H1 (cell line): Measurements from ENCODE around the gene SNAP29.

Source experiments
- CEBPB ChIP-seq: IDR thresholded peaks from 2 replicates; pipeline ENCODE4 v1.6.1; 2012; ENCODE audit warnings: low read depth, low read length
- CHD1 ChIP-seq: IDR thresholded peaks from 2 replicates; pipeline ENCODE4 v1.6.1; 2012; ENCODE audit warnings: low read depth, low read length, improper control_type of control experiment
- EZH2 ChIP-seq: fragments of 200-600 bp; sonication (generic); IDR thresholded peaks from 2 replicates; pipeline ENCODE4 v1.7.1; 2012; ENCODE audit warnings: low read depth, mild to moderate bottlenecking, moderate library complexity, low read length, inconsistent platforms; ENCODE audit not compliant: severe bottlenecking
- POLR2AphosphoS5 ChIP-seq: IDR thresholded peaks from 2 replicates; pipeline ENCODE4 v1.6.1; 2011; ENCODE audit warnings: low read depth, low read length
- TAF1 ChIP-seq: IDR thresholded peaks from 2 replicates; pipeline ENCODE4 v1.6.1; 2011; ENCODE audit warnings: mild to moderate bottlenecking, low read depth, low read length
- TBP ChIP-seq: IDR thresholded peaks from 2 replicates; pipeline ENCODE4 v1.6.1; 2011; ENCODE audit warnings: low read depth, low read length, improper control_type of control experiment
- TF ChIP-seq, protein P1 (sequence below), 3 experiments: IDR thresholded peaks; 1 replicate in 2 of 3; 2 replicates in 1 of 3; pipeline versions ENCODE4 v1.5.1 to v1.6.1; 2011; ENCODE audit warnings: low read length in 3 of 3, mild to moderate bottlenecking in 3 of 3, inconsistent platforms in 2 of 3, low read depth in 1 of 3, moderate library complexity in 1 of 3; ENCODE audit not compliant: insufficient read depth in 1 of 3; ENCODE audit errors: control extremely low read depth in 1 of 3

DNA sequence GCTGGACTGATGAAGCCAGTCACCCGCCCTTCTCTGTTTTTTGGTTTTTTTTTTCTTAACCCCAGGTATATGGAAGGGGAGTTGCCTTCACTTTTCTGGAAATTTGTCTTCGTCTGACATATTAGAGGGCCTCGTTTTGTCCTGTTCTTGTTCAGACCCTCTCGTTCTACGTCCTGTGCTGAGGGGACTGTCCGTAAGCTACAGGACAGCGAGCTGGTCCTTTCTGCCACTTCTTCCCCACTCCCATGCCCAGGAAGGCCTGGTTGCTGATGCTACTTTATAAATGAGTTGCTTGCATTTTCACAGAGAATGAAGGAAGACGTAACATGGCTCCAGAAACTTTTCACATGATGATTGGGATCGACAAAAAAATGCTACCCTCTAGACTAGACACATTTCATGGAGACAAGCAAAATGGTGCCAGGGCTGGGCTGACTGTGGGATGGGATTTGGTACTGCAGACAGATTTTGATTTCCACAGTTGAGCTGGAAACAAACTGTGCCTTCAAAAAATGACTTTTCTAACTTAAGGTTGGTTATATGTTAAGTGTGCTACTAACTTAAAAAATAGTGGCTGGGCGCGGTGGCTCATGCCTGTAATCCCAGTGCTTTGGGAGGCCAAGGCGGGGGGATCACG is 31.2 kb downstream of the SNAP29 start:
- no peak for TF ChIP-seq TAF1
- TF ChIP-seq POLR2AphosphoS5, result no peak
- no peak for TF ChIP-seq TBP
- TF ChIP-seq EZH2, result no peak
- TF ChIP-seq CEBPB, result no peak
- TF ChIP-seq, protein P1, sequence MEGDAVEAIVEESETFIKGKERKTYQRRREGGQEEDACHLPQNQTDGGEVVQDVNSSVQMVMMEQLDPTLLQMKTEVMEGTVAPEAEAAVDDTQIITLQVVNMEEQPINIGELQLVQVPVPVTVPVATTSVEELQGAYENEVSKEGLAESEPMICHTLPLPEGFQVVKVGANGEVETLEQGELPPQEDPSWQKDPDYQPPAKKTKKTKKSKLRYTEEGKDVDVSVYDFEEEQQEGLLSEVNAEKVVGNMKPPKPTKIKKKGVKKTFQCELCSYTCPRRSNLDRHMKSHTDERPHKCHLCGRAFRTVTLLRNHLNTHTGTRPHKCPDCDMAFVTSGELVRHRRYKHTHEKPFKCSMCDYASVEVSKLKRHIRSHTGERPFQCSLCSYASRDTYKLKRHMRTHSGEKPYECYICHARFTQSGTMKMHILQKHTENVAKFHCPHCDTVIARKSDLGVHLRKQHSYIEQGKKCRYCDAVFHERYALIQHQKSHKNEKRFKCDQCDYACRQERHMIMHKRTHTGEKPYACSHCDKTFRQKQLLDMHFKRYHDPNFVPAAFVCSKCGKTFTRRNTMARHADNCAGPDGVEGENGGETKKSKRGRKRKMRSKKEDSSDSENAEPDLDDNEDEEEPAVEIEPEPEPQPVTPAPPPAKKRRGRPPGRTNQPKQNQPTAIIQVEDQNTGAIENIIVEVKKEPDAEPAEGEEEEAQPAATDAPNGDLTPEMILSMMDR (IDR thresholded peaks at IDR 0.05; ENCODE audit: control extremely low read depth in 1 of 3, insufficient read depth in 1 of 3, low read depth in 1 of 3, low read length in 3 of 3), result no peak
- TF ChIP-seq CHD1, result no peak
